NCI-H2227 (cell line): ENCODE measurements around the gene P4HB.

Experiments
- DNase-seq: peaks from one replicate; lab custom pipeline; 2025; ENCODE audit not compliant: unreplicated experiment; lab: John Stamatoyannopoulos, UW

Gene P4HB

GRCh38 chr17:81794074-81794476 is 66.3 kb downstream of the P4HB start:
- no peak for DNase-seq
